Aorta (tissue), 5 donors: Measurements from ENCODE around the gene CEACAM19. TPM values are rescaled to one million over a fixed set of nuclear protein-coding genes. Genes with fewer than 3 reads are reported as not detected.
"Not testable (repeated sequence)": the region's sequence is repeated elsewhere in the genome, so short reads cannot be mapped to it uniquely, and the experiment has no call there.

Experiments used
- ATAC-seq: fragments of 200-7000 bp; cut with Tn5 transposase; one replicate; pipeline ENCODE4 v1.9.1; 2022; ENCODE audit warnings: moderate library complexity; ENCODE audit not compliant: low FRiP score
- DNase-seq, 2 donors: peaks; one replicate each; pipeline ENCODE4 v3.0.0-alpha.2; 2020
- H3K27ac ChIP-seq, 2 donors: one replicate each; pipeline ENCODE4 v1.5.1; 2013; ENCODE audit warnings: low read length in 2 of 2, mild to moderate bottlenecking in 2 of 2, moderate library complexity in 2 of 2, control low read depth in 1 of 2, inconsistent platforms in 1 of 2, low read depth in 1 of 2
- H3K27me3 ChIP-seq, 2 donors: one replicate each; pipeline ENCODE4 v1.6.1; 2013; ENCODE audit warnings: control low read depth in 1 of 2, low read length in 1 of 2, mild to moderate bottlenecking in 1 of 2, moderate library complexity in 1 of 2; ENCODE audit not compliant: insufficient read depth in 2 of 2, control insufficient read depth in 1 of 2
- H3K36me3 ChIP-seq, 2 donors: one replicate each; pipeline ENCODE4 v1.6.1; 2013; ENCODE audit warnings: control low read depth in 1 of 2, low read length in 1 of 2, mild to moderate bottlenecking in 1 of 2; ENCODE audit not compliant: insufficient read depth in 2 of 2, control insufficient read depth in 1 of 2
- H3K4me1 ChIP-seq, 2 donors: one replicate each; pipeline ENCODE4 v1.6.1; 2013; ENCODE audit warnings: low read length in 2 of 2, control low read depth in 1 of 2, mild to moderate bottlenecking in 1 of 2, moderate library complexity in 1 of 2; ENCODE audit not compliant: insufficient read depth in 2 of 2, control insufficient read depth in 1 of 2
- H3K4me3 ChIP-seq, 2 donors: one replicate each; pipeline ENCODE4 v1.5.1; 2013; ENCODE audit warnings: low read length in 2 of 2, control low read depth in 1 of 2, mild to moderate bottlenecking in 1 of 2
- H3K9me3 ChIP-seq: one replicate; pipeline ENCODE4 v1.6.1; 2013; ENCODE audit warnings: mild to moderate bottlenecking, low read length; ENCODE audit not compliant: control insufficient read depth
- WGBS, 2 donors: extraction: QIAGEN DNeasy Blood & Tissue Kit; methylation state at CpG; one replicate each; pipeline ENCODE4 v1.1.7; 2013; 5-methylcytosine and 5-hydroxymethylcytosine counted together
- intact Hi-C, 2 donors: fragments of 100-400 bp; cut with DNase I; formaldehyde crosslinking; loops; one replicate each; pipeline versions ENCODE4 v1.14.2 to v1.15.0; 2022
- polyA plus RNA-seq, 2 donors: library from polyadenylated mRNA; stranded (reverse); fragments of 200-250 nt; gene quantifications; one replicate each; pipeline ENCODE4 v1.2.3, GENCODE V29; 2013
- total RNA-seq, 2 donors: library from RNA; stranded (reverse); fragmentation: NEBNext Ultra II Directional; extraction: Animal tissue kit (Norgen Biotek cat#: 25700); gene quantifications; one replicate each; pipeline ENCODE4 v1.2.1, GENCODE V29; 2021
- donor health status: healthy with polysubstance abuse.
- donor health status: Bipolar disorder and iron deficiency.
- donor health status: DM: no; HTN: no; CAD: no.
- donor health status: DM: no; HTN: no; CAD: no.
- donor health status: DM: yes; HTN: yes; CAD: no.

Gene CEACAM19
- total and polyA plus RNA-seq, 4 donors = 1.8 to 18.4 (median 12.7) TPM

GRCh38 chr19:44680536-44680935 lies 9.3 kb downstream of the CEACAM19 start:
- no peaks in the 10 kb centered on the region for H3K9me3 ChIP-seq
- H3K27ac ChIP-seq = no peak overlapping the region
- intact Hi-C loops = no loop called here
- H3K4me3 ChIP-seq = no peak overlapping the region
- H3K36me3 ChIP-seq = peaks cover 0 to 2% of the 10 kb centered on the region in 2 donors
- no peak for ATAC-seq
- H3K4me1 ChIP-seq = no peaks in the 10 kb centered on the region
- H3K27me3 ChIP-seq = no peaks in the 10 kb centered on the region
- DNase-seq = no peak

GRCh38 chr19:44681992-44682790 lies 10.9 kb downstream of the CEACAM19 start:
- WGBS, 2 donors = 86 to 87% methylated on average over 14 to 15 of the region's 15 CpGs
- Histone ChIP-seq H3K36me3 (peaks cover 0 to 2% of the 10 kb centered on the region in 2 donors), H3K4me1 (no peaks in the 10 kb centered on the region), H3K27ac (no peak overlapping the region), H3K27me3 (no peaks in the 10 kb centered on the region), H3K9me3 (no peaks in the 10 kb centered on the region), H3K4me3 (no peak overlapping the region)
- ATAC-seq = peak; percentile 30
- intact Hi-C loops = no loop called here
- no peak for DNase-seq

GRCh38 chr19:44682807-44683206 lies 11.5 kb downstream of the CEACAM19 start:
- no peaks in the 10 kb centered on the region for H3K27me3 ChIP-seq
- H3K4me3 ChIP-seq = no peak overlapping the region
- H3K27ac ChIP-seq = no peak overlapping the region
- H3K36me3 ChIP-seq = peaks cover 0 to 2% of the 10 kb centered on the region in 2 donors
- DNase-seq (no peak), ATAC-seq (no peak)
- H3K4me1 ChIP-seq = no peaks in the 10 kb centered on the region
- H3K9me3 ChIP-seq = no peaks in the 10 kb centered on the region
- WGBS, 2 donors = 88 to 93% methylated on average over 2 of the region's 2 CpGs
- intact Hi-C loops = no loop called here

GRCh38 chr19:44683434-44684210 lies 12.3 kb downstream of the CEACAM19 start:
- Histone ChIP-seq H3K4me3 (no peak overlapping the region), H3K4me1 (no peaks in the 10 kb centered on the region), H3K27ac (no peak overlapping the region), H3K9me3 (no peaks in the 10 kb centered on the region), H3K36me3 (peaks cover 0 to 2% of the 10 kb centered on the region in 2 donors), H3K27me3 (no peaks in the 10 kb centered on the region)
- 77 to 85% methylated on average over 8 to 9 of the region's 9 CpGs for WGBS, 2 donors
- DNase-seq (no peak), ATAC-seq (peak; percentile 22)
- intact Hi-C loops = no loop called here

GRCh38 chr19:44684396-44684795 lies 13.1 kb downstream of the CEACAM19 start:
- H3K4me3 ChIP-seq, H3K36me3 ChIP-seq, H3K27me3 ChIP-seq, H3K27ac ChIP-seq, H3K9me3 ChIP-seq, ATAC-seq, DNase-seq, intact Hi-C loops, H3K4me1 ChIP-seq: not testable (repeated sequence)
- 93 to 94% methylated on average over 3 of the region's 3 CpGs for WGBS, 2 donors

- Histone ChIP-seq H3K36me3 (peaks cover 0 to 2% of the 10 kb centered on the region in 2 donors), H3K27me3 (no peaks in the 10 kb centered on the region), H3K4me1 (no peaks in the 10 kb centered on the region), H3K9me3 (no peaks in the 10 kb centered on the region), H3K27ac (no peak overlapping the region), H3K4me3 (no peak overlapping the region)
- ATAC-seq (no peak), DNase-seq (no peak)
- 32 to 39% methylated on average over 24 to 25 of the region's 25 CpGs for WGBS, 2 donors
- intact Hi-C loops = loop anchor here in 1 of 2 donors (5.0 kb wide), 1 partner anchor 37 kb away; no protein-coding TSS in a partner anchor
Measured at GRCh38 chr19:44684892-44685863, 13.9 kb downstream of the CEACAM19 start.

- Histone ChIP-seq H3K27ac (no peak overlapping the region), H3K4me1 (no peaks in the 10 kb centered on the region), H3K27me3 (no peaks in the 10 kb centered on the region), H3K36me3 (peaks cover 0 to 2% of the 10 kb centered on the region in 2 donors), H3K9me3 (no peaks in the 10 kb centered on the region), H3K4me3 (no peak overlapping the region)
- ATAC-seq = no peak
- no peak for DNase-seq
- WGBS, 2 donors = 73 to 85% methylated on average over 4 of the region's 4 CpGs
- intact Hi-C loops = loop anchor here in 1 of 2 donors (5.0 kb wide), 1 partner anchor 36 kb away; no protein-coding TSS in a partner anchor
Measured at GRCh38 chr19:44685877-44686276, 14.6 kb downstream of the CEACAM19 start.

GRCh38 chr19:44686896-44687295 lies 15.6 kb downstream of the CEACAM19 start:
- DNase-seq (peak in 1 of 2 donors; percentile 2), ATAC-seq (no peak)
- Histone ChIP-seq H3K27ac (no peak overlapping the region), H3K4me3 (no peak overlapping the region), H3K4me1 (no peaks in the 10 kb centered on the region), H3K36me3 (no peaks in the 10 kb centered on the region), H3K9me3 (no peaks in the 10 kb centered on the region), H3K27me3 (no peaks in the 10 kb centered on the region)
- intact Hi-C loops = loop anchor here in 1 of 2 donors (5.0 kb wide), 1 partner anchor 35 kb away; no protein-coding TSS in a partner anchor
- WGBS, 2 donors = 75 to 89% methylated on average over 4 of the region's 4 CpGs
